ENCODE data around the gene PAPOLA.

The PAPOLA gene

DNA sequence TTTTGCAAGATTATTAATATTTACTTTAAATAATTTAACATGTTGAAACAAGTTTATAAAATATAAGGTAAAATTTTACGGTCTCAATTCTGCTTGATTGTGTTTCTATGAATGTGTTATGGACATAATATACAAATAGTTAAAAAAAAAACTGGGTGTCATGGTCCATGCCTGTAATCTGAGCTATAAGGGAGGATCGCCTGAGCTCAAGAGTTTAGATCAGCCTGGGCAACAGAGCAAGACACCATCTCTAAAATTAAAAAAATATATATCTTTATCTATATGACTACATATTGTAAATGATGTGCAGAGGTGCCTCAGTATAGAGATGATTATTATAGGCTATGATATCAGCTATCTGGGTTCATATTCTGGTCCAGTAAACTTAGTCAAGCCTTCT, 9.9 kb downstream of the PAPOLA start:
- H3K4me1 Mint-ChIP-seq (ENCODE audit: low read depth) = peaks cover 43% of the 10 kb centered on the region
- H3K27ac Mint-ChIP-seq = no peak overlapping the region
- H3K4me3 Mint-ChIP-seq = no peak overlapping the region
- H3K36me3 Mint-ChIP-seq (ENCODE audit: low read depth) = no peaks in the 10 kb centered on the region
- no peaks in the 10 kb centered on the region for H3K27me3 Mint-ChIP-seq (ENCODE audit: low read depth)
- H3K9me3 Mint-ChIP-seq = no peaks in the 10 kb centered on the region

DNA sequence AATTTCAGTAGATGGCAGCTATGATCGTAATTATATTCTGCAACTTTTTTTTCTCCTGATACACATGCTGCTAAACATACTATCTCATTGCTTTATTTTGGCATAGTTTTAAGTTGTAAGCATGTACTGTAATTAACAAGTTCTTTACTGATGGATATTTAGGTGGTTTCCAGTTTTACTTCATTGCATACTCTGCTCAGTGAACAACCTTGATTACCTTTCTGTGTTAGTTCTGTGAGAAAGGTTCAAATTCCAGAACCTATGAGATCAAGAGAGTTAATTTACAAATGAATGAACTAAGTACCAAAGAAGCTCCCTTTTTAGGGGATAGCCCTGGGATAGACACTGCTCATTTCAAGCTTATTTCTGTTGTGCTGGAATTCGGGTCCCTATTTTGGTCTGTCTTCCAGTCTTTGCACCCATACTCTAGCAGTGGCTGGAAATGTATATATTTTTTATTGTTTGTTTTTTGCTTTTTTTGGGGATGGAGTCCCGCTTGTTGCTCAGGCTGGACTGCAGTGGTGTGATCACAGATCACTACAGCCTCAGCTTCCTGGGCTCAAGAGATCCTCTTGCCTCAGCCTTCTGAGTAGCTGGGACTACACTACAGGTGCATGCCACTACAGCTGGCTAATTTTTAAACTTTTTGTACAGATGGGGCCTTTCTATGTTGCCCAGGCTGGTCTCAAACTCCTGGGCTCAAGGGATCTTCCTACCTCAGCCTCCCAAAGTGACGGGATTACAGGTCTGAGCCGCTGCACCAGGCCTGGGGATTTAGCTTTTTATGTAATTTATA, 10.6 kb downstream of the PAPOLA start:
- Mint-ChIP-seq H3K4me1 (ENCODE audit: low read depth) (peaks cover 47% of the 10 kb centered on the region), H3K27me3 (ENCODE audit: low read depth) (no peaks in the 10 kb centered on the region), H3K36me3 (ENCODE audit: low read depth) (no peaks in the 10 kb centered on the region), H3K4me3 (no peak overlapping the region), H3K27ac (peak overlapping the region; percentile 10), H3K9me3 (no peaks in the 10 kb centered on the region)

DNA sequence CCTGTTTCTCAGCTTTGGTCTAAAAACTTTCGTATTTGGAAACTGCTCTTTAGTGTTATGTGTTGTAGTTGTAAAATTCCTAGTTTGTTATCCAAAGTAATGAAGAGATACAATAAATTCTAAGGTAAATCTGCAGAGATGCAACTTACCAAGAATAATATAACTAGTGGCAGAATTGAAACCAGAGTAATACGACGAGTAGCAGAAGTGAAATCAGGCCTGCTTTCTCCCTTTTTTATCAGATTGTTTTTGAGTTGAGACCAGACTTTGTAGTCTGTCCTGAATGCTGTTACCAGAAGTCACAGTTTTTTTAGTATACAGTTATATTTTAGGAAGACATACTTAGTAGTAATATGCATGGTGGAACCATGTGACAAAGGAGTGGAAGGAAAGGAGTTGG, 12.5 kb downstream of the PAPOLA start:
- peaks cover 40% of the 10 kb centered on the region for H3K4me1 Mint-ChIP-seq (ENCODE audit: low read depth)
- no peaks in the 10 kb centered on the region for H3K9me3 Mint-ChIP-seq
- H3K4me3 Mint-ChIP-seq = no peak overlapping the region
- H3K27ac Mint-ChIP-seq = no peak overlapping the region
- no peaks in the 10 kb centered on the region for H3K27me3 Mint-ChIP-seq (ENCODE audit: low read depth)
- H3K36me3 Mint-ChIP-seq (ENCODE audit: low read depth) = peaks cover 1% of the 10 kb centered on the region

DNA sequence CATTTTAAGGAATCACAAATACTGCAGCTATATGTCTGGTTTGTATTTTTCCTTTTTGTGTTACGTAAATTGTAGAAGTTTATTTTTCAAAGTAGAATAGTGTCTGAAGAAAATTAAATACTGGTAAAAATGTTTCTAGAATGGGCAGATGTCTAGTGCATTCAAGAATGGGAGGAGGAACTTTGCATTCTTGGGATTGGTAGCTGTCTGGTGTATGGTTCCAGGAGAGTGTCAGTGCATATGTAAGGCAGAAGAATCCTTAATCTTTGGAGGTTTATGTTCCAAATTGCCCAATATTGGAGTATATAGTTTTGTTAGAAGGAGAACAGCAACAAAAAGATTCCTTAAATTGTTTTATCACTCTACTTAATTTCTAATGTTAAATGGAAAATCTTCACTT, 13.5 kb downstream of the PAPOLA start:
- H3K4me3 Mint-ChIP-seq = no peak overlapping the region
- no peaks in the 10 kb centered on the region for H3K9me3 Mint-ChIP-seq
- H3K4me1 Mint-ChIP-seq (ENCODE audit: low read depth) = peaks cover 37% of the 10 kb centered on the region
- H3K36me3 Mint-ChIP-seq (ENCODE audit: low read depth) = peaks cover 8% of the 10 kb centered on the region
- H3K27me3 Mint-ChIP-seq (ENCODE audit: low read depth) = no peaks in the 10 kb centered on the region
- H3K27ac Mint-ChIP-seq = no peak overlapping the region

DNA sequence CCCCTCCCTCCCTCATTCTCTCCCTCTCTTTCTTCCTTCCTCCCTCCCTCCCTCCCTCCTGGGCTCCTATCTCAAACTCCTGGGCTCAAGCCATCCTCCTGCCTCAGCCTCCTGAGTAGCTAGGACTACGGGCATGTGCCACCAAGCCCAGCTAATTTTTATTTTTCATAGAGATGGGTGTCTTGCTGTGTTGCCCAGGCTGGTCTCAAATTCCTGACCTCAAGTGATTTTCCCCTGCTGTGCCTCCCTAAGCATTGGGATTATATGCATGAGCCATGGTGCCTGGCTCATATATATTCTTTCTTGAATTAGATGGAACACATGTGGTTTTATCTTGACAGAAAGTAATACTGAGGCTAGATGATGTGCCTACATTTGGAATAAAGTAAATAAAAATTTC, 14.2 kb downstream of the PAPOLA start:
- no peaks in the 10 kb centered on the region for H3K9me3 Mint-ChIP-seq
- peaks cover 9% of the 10 kb centered on the region for H3K36me3 Mint-ChIP-seq (ENCODE audit: low read depth)
- no peaks in the 10 kb centered on the region for H3K27me3 Mint-ChIP-seq (ENCODE audit: low read depth)
- H3K4me3 Mint-ChIP-seq = no peak overlapping the region
- no peak overlapping the region for H3K27ac Mint-ChIP-seq
- peaks cover 34% of the 10 kb centered on the region for H3K4me1 Mint-ChIP-seq (ENCODE audit: low read depth)

DNA sequence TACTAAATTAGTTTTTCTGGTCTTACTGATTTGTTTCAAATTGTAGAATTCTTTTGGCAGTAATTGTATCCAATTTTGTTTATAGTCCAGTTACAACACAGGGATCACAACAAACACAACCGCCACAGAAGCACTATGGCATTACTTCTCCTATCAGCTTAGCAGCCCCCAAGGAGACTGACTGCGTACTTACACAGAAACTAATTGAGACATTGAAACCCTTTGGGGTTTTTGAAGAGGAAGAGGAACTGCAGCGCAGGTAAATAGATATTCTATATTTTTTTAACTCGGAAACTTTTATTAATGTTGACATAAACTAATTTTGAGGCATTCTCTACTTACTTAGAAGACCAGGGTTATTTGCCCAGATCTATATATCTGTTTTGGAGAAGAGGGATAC, 17.8 kb downstream of the PAPOLA start:
- peaks cover 19% of the 10 kb centered on the region for H3K36me3 Mint-ChIP-seq (ENCODE audit: low read depth)
- no peak overlapping the region for H3K27ac Mint-ChIP-seq
- no peaks in the 10 kb centered on the region for H3K27me3 Mint-ChIP-seq (ENCODE audit: low read depth)
- H3K4me3 Mint-ChIP-seq = no peak overlapping the region
- peaks cover 18% of the 10 kb centered on the region for H3K4me1 Mint-ChIP-seq (ENCODE audit: low read depth)
- H3K9me3 Mint-ChIP-seq = no peaks in the 10 kb centered on the region

DNA sequence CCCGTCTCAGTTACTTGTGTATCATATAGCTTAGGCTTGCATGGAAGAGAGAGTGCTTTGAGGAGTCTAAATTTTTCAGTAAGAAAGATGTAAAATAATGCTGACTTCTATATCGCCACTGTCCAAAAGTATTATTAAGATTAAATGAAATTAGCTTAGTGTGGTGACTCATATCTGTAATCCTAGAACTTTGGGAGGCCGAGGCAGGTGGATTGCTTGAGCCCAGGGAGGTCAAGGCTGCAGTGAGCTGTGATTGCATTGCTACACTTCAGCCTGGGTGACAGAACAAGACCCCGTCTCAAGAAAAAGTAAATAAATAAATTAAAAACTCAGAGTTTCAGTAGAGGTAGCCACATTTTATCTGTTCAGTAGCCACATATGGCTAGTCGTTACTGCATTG, 23.3 kb downstream of the PAPOLA start:
- no peaks in the 10 kb centered on the region for H3K27me3 Mint-ChIP-seq (ENCODE audit: low read depth)
- H3K36me3 Mint-ChIP-seq (ENCODE audit: low read depth) = peaks cover 29% of the 10 kb centered on the region
- H3K9me3 Mint-ChIP-seq = no peaks in the 10 kb centered on the region
- H3K27ac Mint-ChIP-seq = no peak overlapping the region
- peaks cover 1% of the 10 kb centered on the region for H3K4me1 Mint-ChIP-seq (ENCODE audit: low read depth)
- no peak overlapping the region for H3K4me3 Mint-ChIP-seq

DNA sequence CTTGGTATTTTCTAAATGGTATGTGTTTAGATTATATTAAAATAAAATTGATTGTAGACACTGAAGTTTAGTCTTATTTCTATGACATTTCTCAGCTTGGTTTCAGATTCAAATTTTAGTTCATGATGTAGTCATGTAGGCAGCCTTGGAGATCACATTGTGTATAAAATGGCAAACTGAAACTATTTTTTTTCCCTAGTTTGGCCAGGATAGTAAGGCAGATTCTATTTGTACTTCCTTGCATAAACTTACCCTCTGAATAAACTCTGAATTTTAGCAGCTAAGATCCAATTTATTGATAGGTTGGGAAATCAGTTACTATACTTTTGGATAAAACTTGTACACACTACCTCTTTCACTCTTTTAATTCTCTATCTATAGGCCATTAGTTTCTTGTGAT, 30.4 kb downstream of the PAPOLA start:
- Mint-ChIP-seq H3K4me1 (ENCODE audit: low read depth) (peaks cover under 1% of the 10 kb centered on the region), H3K4me3 (no peak overlapping the region), H3K27me3 (ENCODE audit: low read depth) (no peaks in the 10 kb centered on the region), H3K27ac (no peak overlapping the region), H3K9me3 (no peaks in the 10 kb centered on the region), H3K36me3 (ENCODE audit: low read depth) (peaks cover 25% of the 10 kb centered on the region)

DNA sequence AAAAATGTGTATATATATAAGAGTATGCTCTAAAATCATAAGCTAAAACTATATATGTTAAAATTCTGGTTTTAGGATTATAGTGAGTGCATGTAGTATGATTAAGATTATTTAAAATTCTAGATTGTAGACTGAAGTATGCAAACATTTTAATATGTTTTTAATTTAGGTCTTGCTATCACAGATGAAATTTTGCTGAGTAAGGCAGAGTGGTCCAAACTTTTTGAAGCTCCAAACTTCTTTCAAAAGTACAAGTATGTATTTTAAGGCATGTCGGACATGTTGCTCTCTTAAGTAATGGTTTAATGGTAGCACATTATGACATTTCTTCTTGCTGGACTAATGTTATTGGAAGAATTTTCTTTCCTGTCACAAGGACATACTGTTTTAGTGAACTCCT, 34.6 kb downstream of the PAPOLA start:
- peaks cover 24% of the 10 kb centered on the region for H3K36me3 Mint-ChIP-seq (ENCODE audit: low read depth)
- H3K4me1 Mint-ChIP-seq (ENCODE audit: low read depth) = peaks cover 5% of the 10 kb centered on the region
- H3K9me3 Mint-ChIP-seq = no peaks in the 10 kb centered on the region
- no peak overlapping the region for H3K4me3 Mint-ChIP-seq
- no peak overlapping the region for H3K27ac Mint-ChIP-seq
- no peaks in the 10 kb centered on the region for H3K27me3 Mint-ChIP-seq (ENCODE audit: low read depth)

DNA sequence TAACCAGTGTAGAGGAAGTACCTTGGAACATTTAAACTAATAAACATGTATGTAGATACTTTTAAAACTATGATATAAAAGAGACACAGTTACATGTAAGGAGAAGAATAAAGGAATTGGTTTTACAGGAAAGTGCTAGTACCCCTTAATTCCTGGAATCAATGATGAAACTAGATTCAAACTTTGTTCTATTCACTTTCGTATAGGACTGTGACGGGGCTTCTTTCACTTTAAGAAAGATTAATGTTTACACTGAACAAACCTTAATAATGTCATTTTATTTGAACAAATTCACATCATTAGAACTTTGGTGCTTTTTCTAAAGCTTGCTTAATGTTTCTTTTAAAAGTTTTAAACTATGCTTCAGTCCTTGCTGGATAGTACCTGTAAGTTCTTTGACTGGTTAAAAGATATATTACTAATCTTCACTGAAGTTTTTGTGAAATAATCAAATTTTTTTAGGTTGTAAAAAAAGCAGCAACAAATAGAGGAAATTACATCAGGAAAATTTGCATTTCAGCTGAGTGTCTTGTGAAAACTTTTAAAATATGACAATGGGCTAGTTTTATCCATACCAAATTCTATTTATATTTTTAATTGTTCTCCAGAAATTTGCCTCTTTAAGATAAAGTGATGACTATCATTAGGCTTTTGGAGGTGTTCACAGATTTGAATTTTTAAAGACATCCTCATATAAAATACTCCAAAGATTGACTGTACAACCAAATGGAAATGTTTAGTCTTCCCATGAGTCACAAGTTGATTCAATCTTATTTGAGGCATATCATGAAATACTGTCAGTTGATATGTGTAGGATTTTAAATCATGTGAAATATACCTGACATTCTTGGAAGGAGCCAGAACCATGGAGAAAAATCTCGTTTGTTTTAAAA, 36.2 kb downstream of the PAPOLA start:
- Mint-ChIP-seq H3K27me3 (ENCODE audit: low read depth) (no peaks in the 10 kb centered on the region), H3K9me3 (no peaks in the 10 kb centered on the region), H3K36me3 (ENCODE audit: low read depth) (peaks cover 21% of the 10 kb centered on the region), H3K4me3 (peak overlapping the region; percentile 35), H3K27ac (peak overlapping the region; percentile 38), H3K4me1 (ENCODE audit: low read depth) (peaks cover 5% of the 10 kb centered on the region)

DNA sequence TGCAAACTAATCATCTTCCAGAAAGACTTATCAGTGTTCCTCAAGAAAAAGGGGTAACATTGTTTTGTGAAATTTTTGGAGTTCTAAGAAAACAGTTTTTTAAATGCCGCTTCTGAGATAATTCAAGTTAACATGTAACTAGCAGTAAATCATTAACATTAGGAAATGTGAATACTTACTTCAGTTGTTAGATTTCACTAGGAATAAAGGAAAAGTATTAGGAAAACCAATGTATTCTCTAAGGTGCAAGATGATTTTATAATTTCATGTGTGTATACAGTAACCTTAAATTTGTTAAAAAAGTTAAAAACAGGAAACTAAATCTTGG, 36.8 kb downstream of the PAPOLA start:
- Mint-ChIP-seq H3K27ac (peak overlapping the region; percentile 31), H3K4me3 (no peak overlapping the region), H3K36me3 (ENCODE audit: low read depth) (peaks cover 22% of the 10 kb centered on the region), H3K9me3 (no peaks in the 10 kb centered on the region), H3K27me3 (ENCODE audit: low read depth) (no peaks in the 10 kb centered on the region), H3K4me1 (ENCODE audit: low read depth) (peaks cover 5% of the 10 kb centered on the region)

DNA sequence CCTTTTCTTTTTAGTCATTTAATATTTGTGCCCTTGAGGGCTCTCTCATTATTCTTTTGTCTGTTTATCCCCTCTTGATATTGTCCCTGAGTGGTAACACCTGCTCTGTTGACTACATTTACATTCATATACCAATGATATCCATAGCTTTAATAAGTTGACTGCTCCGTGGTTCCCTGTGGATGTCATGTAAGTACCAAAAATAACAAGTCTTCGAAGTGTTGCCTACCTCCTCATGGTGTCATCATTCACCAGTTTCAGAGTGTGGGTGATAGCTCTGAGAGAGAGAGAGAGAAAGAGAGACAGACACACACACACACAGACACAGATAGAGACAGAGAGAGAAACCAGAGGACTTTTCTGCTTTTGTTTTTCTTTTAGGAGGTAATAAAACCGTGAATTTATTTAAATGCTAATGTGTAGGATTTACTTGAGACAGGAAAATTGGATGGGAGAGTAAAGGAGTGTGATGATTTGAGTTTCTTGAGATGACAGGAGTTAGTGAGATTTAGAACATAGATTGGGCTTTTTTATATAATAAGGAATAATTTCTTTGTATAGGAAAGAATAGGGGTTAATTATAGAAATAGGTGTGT, 52.2 kb downstream of the PAPOLA start:
- no peaks in the 10 kb centered on the region for H3K27me3 Mint-ChIP-seq (ENCODE audit: low read depth)
- no peak overlapping the region for H3K27ac Mint-ChIP-seq
- peaks cover 29% of the 10 kb centered on the region for H3K36me3 Mint-ChIP-seq (ENCODE audit: low read depth)
- H3K9me3 Mint-ChIP-seq = no peaks in the 10 kb centered on the region
- peaks cover 4% of the 10 kb centered on the region for H3K4me1 Mint-ChIP-seq (ENCODE audit: low read depth)
- H3K4me3 Mint-ChIP-seq = no peak overlapping the region

DNA sequence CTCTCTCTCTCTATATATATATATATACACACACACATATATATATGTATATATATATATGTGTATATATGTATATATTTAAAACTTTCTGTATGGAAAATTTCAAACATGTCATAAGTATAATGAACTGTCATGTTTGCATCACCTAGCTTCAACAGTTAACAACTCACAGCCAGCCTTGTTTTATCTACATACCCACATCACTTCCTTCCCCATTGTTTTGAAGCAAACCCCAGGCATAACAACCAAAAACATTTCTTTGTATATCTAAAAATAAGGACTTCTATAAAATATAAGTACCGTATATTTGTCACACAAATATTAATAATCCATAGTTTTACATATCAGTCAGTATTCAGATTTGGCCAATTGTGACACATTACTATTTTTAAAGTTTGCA, 57.4 kb downstream of the PAPOLA start:
- no peaks in the 10 kb centered on the region for H3K9me3 Mint-ChIP-seq
- H3K27ac Mint-ChIP-seq = no peak overlapping the region
- H3K36me3 Mint-ChIP-seq (ENCODE audit: low read depth) = peaks cover 31% of the 10 kb centered on the region

DNA sequence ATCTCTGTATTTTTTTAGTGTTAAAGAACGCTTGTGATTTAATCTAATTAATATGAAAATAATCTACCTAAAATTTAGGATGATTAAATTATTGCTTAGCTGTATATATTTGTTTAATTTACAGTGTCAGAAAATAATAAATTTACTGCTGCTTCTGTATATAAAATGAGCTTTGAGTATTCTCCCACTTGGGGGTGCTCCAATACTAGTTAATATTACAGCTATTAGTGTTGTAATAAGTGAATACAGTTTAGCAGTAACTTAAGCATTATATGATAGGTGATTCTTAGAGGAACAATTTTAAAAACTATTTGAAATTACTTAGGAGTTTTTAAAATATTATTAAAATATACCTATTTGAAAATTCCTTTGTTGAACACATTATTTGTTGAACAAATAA, 62.2 kb downstream of the PAPOLA start:
- Mint-ChIP-seq H3K4me3 (no peak overlapping the region), H3K36me3 (ENCODE audit: low read depth) (peaks cover 29% of the 10 kb centered on the region), H3K4me1 (ENCODE audit: low read depth) (peaks cover 3% of the 10 kb centered on the region), H3K9me3 (no peaks in the 10 kb centered on the region), H3K27ac (no peak overlapping the region), H3K27me3 (ENCODE audit: low read depth) (no peaks in the 10 kb centered on the region)

More for the DNA sequence above, 57.4 kb downstream of the PAPOLA start:
- H3K27me3 Mint-ChIP-seq (ENCODE audit: low read depth) = no peaks in the 10 kb centered on the region
- H3K4me1 Mint-ChIP-seq (ENCODE audit: low read depth) = peaks cover 2% of the 10 kb centered on the region
- no peak overlapping the region for H3K4me3 Mint-ChIP-seq

DNA sequence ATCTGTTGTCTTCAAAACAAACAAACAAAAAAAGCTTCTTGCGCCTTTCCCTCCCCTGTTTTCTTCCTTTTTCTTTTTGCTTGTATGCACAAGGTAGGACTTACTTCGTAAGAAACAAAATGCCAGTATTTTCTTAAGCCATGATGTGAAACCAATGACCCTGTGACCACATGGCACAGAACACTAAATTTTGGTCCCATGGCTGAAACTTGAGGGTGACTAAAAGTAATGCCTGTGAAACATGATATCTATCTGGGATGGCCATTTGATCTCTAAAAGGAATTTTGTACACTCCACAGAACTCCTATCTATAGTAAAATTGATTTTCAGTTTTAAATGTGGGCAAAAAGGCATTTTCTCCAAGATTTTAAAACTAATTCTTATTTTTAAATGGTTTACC, 63.6 kb downstream of the PAPOLA start:
- Mint-ChIP-seq H3K4me3 (no peak overlapping the region), H3K36me3 (ENCODE audit: low read depth) (peaks cover 26% of the 10 kb centered on the region), H3K27ac (no peak overlapping the region), H3K4me1 (ENCODE audit: low read depth) (peaks cover 2% of the 10 kb centered on the region), H3K27me3 (ENCODE audit: low read depth) (no peaks in the 10 kb centered on the region), H3K9me3 (no peaks in the 10 kb centered on the region)

Measured in T-helper 1 cell treated with Interleukin-12 subunit alpha and Interleukin-12 subunit beta and Interleukin-4 antibody, amounts not matched to agents 30 μg/mL and 1 μg/mL, for 36 hours (primary cell).